ENCODE results near the gene SPOCK2.

DNA sequence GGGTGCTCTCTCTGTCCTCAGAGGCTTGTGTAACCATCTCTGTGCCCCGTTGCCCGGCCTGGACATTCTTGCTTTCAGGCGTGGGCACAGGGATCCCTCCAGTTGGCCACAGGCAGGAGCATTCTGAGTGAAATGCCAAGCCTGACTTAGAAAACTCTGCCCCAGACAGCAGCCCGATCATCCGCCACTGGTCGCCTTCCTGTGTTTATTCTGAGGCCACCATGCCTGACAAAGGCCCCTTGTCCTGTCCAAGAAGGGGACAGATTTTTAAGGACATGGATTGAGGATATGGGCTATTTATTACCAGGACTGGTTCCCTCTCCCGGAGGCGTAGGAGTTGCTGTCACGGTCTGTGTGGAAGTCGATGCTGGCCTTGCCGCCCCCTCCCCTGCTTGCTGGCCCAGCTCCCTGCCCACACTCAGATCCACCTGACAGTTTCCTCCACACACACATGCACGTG, 54.3 kb downstream of the SPOCK2 start:
- TF ChIP-seq CTCF (IDR thresholded peaks at IDR 0.05) (no peak), POLR2AphosphoS5 (IDR thresholded peaks at IDR 0.05; ENCODE audit: low read depth, low read length) (no peak), TCF7L2 (IDR thresholded peaks at IDR 0.05; ENCODE audit: low read depth, low read length) (no peak), REST (IDR thresholded peaks at IDR 0.05; ENCODE audit: insufficient read depth in 1 of 2, low read depth in 2 of 2, low read length in 1 of 2) (no peak)
